Measurements from ENCODE around the gene OAS3. TPM values are rescaled to one million over a fixed set of nuclear protein-coding genes. Genes with fewer than 3 reads are reported as not detected.

Gene OAS3
- total RNA-seq, 1 experiment from 2014 or later = 42.6 TPM

DNA sequence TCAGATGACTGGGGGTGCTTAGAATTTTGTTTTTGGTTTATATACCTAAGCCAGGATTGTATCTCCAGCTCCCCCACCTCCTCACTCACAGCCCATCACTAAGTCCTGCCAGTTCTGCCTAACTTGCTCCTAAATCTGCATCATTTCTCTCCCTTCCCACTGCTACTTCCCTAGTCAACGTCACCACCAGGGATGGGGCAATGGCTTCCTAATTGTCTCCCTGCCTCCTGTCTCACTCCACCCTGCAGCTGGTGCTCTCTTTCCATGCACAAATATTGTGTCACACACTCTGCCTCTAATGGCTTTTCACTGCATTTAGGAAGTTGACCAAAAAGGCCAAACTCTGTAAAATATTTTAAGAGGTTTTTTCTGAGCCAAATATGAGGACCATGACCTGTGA lies 51.5 kb downstream of the OAS3 start:
- intact Hi-C loops (cut with micrococcal nuclease; ENCODE audit: unreplicated experiment) = loop anchor here (10.0 kb wide), 1 partner anchor 165 kb away; no protein-coding TSS in a partner anchor
- Histone ChIP-seq H3K4me1 (ENCODE audit: insufficient read depth, low read length, poor library complexity, severe bottlenecking) (no peaks in the 10 kb centered on the region), H3K27ac (ENCODE audit: low read depth, low read length, poor library complexity, severe bottlenecking) (no peak overlapping the region), H3K36me3 (ENCODE audit: insufficient read depth, low read length, poor library complexity, severe bottlenecking) (no peaks in the 10 kb centered on the region), H3K4me3 (ENCODE audit: low read depth, low read length, poor library complexity, severe bottlenecking) (no peak overlapping the region), H3K9me3 (ENCODE audit: low read depth, low read length, poor library complexity, severe bottlenecking) (peaks cover 8% of the 10 kb centered on the region), H3K27me3 (replicated peaks; ENCODE audit: insufficient read depth, low read depth, low read length, poor library complexity) (no peaks in the 10 kb centered on the region)
- TF ChIP-seq, protein P1, sequence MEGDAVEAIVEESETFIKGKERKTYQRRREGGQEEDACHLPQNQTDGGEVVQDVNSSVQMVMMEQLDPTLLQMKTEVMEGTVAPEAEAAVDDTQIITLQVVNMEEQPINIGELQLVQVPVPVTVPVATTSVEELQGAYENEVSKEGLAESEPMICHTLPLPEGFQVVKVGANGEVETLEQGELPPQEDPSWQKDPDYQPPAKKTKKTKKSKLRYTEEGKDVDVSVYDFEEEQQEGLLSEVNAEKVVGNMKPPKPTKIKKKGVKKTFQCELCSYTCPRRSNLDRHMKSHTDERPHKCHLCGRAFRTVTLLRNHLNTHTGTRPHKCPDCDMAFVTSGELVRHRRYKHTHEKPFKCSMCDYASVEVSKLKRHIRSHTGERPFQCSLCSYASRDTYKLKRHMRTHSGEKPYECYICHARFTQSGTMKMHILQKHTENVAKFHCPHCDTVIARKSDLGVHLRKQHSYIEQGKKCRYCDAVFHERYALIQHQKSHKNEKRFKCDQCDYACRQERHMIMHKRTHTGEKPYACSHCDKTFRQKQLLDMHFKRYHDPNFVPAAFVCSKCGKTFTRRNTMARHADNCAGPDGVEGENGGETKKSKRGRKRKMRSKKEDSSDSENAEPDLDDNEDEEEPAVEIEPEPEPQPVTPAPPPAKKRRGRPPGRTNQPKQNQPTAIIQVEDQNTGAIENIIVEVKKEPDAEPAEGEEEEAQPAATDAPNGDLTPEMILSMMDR (conservative IDR thresholded peaks at IDR 0.05; ENCODE audit: low read depth, low read length) = no peak
- no peak for TF ChIP-seq EZH2 (IDR thresholded peaks at IDR 0.05; ENCODE audit: borderline replicate concordance, low read depth, low read length, poor library complexity, severe bottlenecking)
- ChIA-PET CTCF (interaction anchor here (0.6 kb wide), 2 partner anchors 1177 to 1281 kb away, joined by 3 to 8 read pairs; no protein-coding TSS in a partner anchor), POLR2A (ENCODE audit: low non-redundant PET) (no interaction called here)
- no peak for DNase-seq (ENCODE audit: low spot score)
- BruUV-seq (replicated peaks) = no TSS peak

GRCh38 chr12:112992541-112993398 lies 54.5 kb downstream of the OAS3 start:
- ChIA-PET CTCF (interaction anchor here (0.5 to 1.7 kb wide), 25 partner anchors 12 to 756 kb away, joined by 3 to 15 read pairs (median 4); partner anchors contain the start of genes CFAP73, OAS2 and RASAL1), POLR2A (ENCODE audit: low non-redundant PET) (interaction anchor here (0.6 to 0.7 kb wide), 2 partner anchors 92 to 146 kb away, joined by 3 read pairs; no protein-coding TSS in a partner anchor)
- H3K36me3 ChIP-seq (ENCODE audit: insufficient read depth, low read length, poor library complexity, severe bottlenecking) = no peaks in the 10 kb centered on the region
- no peak overlapping the region for H3K27ac ChIP-seq (ENCODE audit: low read depth, low read length, poor library complexity, severe bottlenecking)
- H3K9me3 ChIP-seq (ENCODE audit: low read depth, low read length, poor library complexity, severe bottlenecking) = no peaks in the 10 kb centered on the region
- no peak overlapping the region for H3K4me3 ChIP-seq (ENCODE audit: low read depth, low read length, poor library complexity, severe bottlenecking)
- intact Hi-C loops (cut with micrococcal nuclease; ENCODE audit: unreplicated experiment) = loop anchor here (2.0 to 10.0 kb wide), 2 partner anchors 38 to 162 kb away; no protein-coding TSS in a partner anchor
- BruUV-seq (replicated peaks) = no TSS peak
- no peak for TF ChIP-seq EZH2 (IDR thresholded peaks at IDR 0.05; ENCODE audit: borderline replicate concordance, low read depth, low read length, poor library complexity, severe bottlenecking)
- TF ChIP-seq, protein P1 (conservative IDR thresholded peaks at IDR 0.05; ENCODE audit: low read depth, low read length) = peak; percentile 99
- H3K27me3 ChIP-seq (replicated peaks; ENCODE audit: insufficient read depth, low read depth, low read length, poor library complexity) = no peaks in the 10 kb centered on the region
- H3K4me1 ChIP-seq (ENCODE audit: insufficient read depth, low read length, poor library complexity, severe bottlenecking) = no peaks in the 10 kb centered on the region
- DNase-seq (ENCODE audit: low spot score) = peak; percentile 86

DNA sequence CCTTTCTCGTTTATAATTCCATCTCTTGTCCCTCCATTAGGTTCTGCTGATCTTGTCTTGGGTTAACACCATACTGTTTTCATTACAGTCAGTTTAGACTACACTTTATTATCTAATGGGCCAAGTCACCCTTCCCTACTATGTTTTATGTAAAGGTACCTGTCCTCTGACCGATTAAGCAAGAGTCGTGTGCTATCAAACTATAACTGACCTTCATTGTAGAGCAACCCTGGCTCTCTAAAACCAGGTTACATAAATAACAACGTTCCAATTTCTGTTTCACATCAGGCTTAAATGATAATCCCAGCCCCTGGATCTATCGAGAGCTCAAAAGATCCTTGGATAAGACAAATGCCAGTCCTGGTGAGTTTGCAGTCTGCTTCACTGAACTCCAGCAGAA lies 56.7 kb downstream of the OAS3 start:
- Histone ChIP-seq H3K36me3 (ENCODE audit: insufficient read depth, low read length, poor library complexity, severe bottlenecking) (no peaks in the 10 kb centered on the region), H3K9me3 (ENCODE audit: low read depth, low read length, poor library complexity, severe bottlenecking) (no peaks in the 10 kb centered on the region), H3K4me3 (ENCODE audit: low read depth, low read length, poor library complexity, severe bottlenecking) (no peak overlapping the region), H3K27ac (ENCODE audit: low read depth, low read length, poor library complexity, severe bottlenecking) (no peak overlapping the region), H3K4me1 (ENCODE audit: insufficient read depth, low read length, poor library complexity, severe bottlenecking) (no peaks in the 10 kb centered on the region), H3K27me3 (replicated peaks; ENCODE audit: insufficient read depth, low read depth, low read length, poor library complexity) (no peaks in the 10 kb centered on the region)
- POLR2A ChIA-PET (ENCODE audit: low non-redundant PET) = no interaction called here
- CTCF ChIA-PET = no interaction called here
- no peak for TF ChIP-seq EZH2 (IDR thresholded peaks at IDR 0.05; ENCODE audit: borderline replicate concordance, low read depth, low read length, poor library complexity, severe bottlenecking)
- TF ChIP-seq, protein P1 (conservative IDR thresholded peaks at IDR 0.05; ENCODE audit: low read depth, low read length) = no peak
- no peak for DNase-seq (ENCODE audit: low spot score)
- intact Hi-C loops (cut with micrococcal nuclease; ENCODE audit: unreplicated experiment) = loop anchor here (10.0 kb wide), 1 partner anchor 160 kb away; no protein-coding TSS in a partner anchor
- BruUV-seq (replicated peaks) = no TSS peak
